ENCODE measurements around the gene TSPAN31.

TSPAN31 gene

DNA sequence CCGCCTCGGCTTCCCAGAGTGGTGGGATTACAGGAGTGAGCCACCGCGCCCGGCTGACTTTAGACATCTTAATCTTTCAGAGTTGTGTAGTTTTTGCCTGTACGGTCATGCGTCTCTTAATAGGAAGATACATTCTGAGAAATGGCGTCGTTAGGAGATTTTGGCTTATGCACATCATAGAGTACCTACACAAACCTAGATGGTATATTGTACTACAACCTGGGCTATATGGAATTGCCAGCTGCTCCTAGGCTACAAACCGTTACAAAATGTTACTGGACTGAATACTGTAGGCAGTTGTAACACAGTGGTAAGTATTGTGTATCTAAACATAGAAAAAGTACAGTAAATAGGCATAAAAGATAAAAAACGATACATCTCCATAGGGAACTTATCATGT lies 39.0 kb downstream of the TSPAN31 start:
- DNase-seq (ENCODE audit: insufficient read length) (no peak), FAIRE-seq (no peak)
- TF ChIP-seq TAF1 (IDR thresholded peaks at IDR 0.05; ENCODE audit: borderline replicate concordance, low read depth, low read length) = no peak
- TF ChIP-seq POLR2AphosphoS5 (IDR thresholded peaks at IDR 0.05; ENCODE audit: low read depth, low read length) = no peak
- no peak for TF ChIP-seq POLR2A (IDR thresholded peaks at IDR 0.05; ENCODE audit: low read depth, low read length)

GRCh38 chr12:57793920-57794319 lies 49.1 kb downstream of the TSPAN31 start:
- TF ChIP-seq POLR2AphosphoS5 (IDR thresholded peaks at IDR 0.05; ENCODE audit: low read depth, low read length) (no peak), POLR2A (IDR thresholded peaks at IDR 0.05; ENCODE audit: low read depth, low read length) (no peak), TAF1 (IDR thresholded peaks at IDR 0.05; ENCODE audit: borderline replicate concordance, low read depth, low read length) (no peak)
- DNase-seq (ENCODE audit: insufficient read length) = no peak
- FAIRE-seq = no peak

GRCh38 chr12:57795354-57795753 lies 50.5 kb downstream of the TSPAN31 start:
- DNase-seq (ENCODE audit: insufficient read length) = no peak
- TF ChIP-seq TAF1 (IDR thresholded peaks at IDR 0.05; ENCODE audit: borderline replicate concordance, low read depth, low read length) (no peak), POLR2A (IDR thresholded peaks at IDR 0.05; ENCODE audit: low read depth, low read length) (no peak), POLR2AphosphoS5 (IDR thresholded peaks at IDR 0.05; ENCODE audit: low read depth, low read length) (no peak)
- no peak for FAIRE-seq

GRCh38 chr12:57796996-57797395 lies 52.2 kb downstream of the TSPAN31 start:
- FAIRE-seq (no peak), DNase-seq (ENCODE audit: insufficient read length) (no peak)
- no peak for TF ChIP-seq TAF1 (IDR thresholded peaks at IDR 0.05; ENCODE audit: borderline replicate concordance, low read depth, low read length)
- TF ChIP-seq POLR2AphosphoS5 (IDR thresholded peaks at IDR 0.05; ENCODE audit: low read depth, low read length) = no peak
- TF ChIP-seq POLR2A (IDR thresholded peaks at IDR 0.05; ENCODE audit: low read depth, low read length) = no peak

DNA sequence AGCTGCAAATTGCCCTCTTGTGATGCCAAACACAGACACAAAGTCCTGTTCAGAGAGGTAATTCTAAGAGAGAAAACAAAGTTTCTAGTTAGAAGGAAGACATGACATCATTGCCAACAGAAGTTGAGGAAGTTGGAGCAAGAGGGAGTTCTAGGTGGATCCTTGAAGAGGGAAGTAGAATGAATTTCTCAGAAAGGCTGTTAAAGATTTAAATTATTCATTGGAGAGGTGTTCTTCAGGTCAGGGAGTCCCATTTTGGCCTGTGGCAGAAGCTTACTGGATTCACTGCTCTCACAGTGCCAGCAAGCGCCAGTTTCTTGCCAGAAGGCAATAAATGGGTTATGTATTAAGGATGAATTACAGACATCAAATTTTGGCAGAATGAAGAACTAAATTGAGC lies 53.1 kb downstream of the TSPAN31 start:
- no peak for TF ChIP-seq TAF1 (IDR thresholded peaks at IDR 0.05; ENCODE audit: borderline replicate concordance, low read depth, low read length)
- no peak for TF ChIP-seq POLR2A (IDR thresholded peaks at IDR 0.05; ENCODE audit: low read depth, low read length)
- TF ChIP-seq POLR2AphosphoS5 (IDR thresholded peaks at IDR 0.05; ENCODE audit: low read depth, low read length) = no peak
- FAIRE-seq (no peak), DNase-seq (ENCODE audit: insufficient read length) (no peak)
